ENCODE data around the gene LMO1.

The LMO1 gene

GRCh38 chr11:8242499-8243280 lies 21.0 kb downstream of the LMO1 start:
- no peak for DNase-seq

DNA sequence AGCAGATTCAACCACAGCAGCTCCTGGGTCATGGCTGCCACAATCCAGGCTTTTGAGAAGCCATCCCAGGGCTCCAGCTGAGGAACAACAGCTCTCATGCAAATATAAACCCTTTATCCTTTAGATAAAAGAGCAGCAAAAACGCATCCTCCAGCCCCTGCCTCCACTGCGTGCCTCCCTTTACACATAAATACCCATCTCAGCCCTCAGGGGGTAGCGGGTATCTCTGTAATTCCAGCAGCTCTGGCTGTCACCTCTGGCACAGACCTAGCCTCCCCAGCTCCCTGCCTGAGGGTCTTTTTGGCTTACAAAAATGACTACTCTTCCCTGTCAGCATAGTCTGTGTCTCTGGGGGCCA lies 21.6 kb downstream of the LMO1 start:
- no peak for DNase-seq

DNA sequence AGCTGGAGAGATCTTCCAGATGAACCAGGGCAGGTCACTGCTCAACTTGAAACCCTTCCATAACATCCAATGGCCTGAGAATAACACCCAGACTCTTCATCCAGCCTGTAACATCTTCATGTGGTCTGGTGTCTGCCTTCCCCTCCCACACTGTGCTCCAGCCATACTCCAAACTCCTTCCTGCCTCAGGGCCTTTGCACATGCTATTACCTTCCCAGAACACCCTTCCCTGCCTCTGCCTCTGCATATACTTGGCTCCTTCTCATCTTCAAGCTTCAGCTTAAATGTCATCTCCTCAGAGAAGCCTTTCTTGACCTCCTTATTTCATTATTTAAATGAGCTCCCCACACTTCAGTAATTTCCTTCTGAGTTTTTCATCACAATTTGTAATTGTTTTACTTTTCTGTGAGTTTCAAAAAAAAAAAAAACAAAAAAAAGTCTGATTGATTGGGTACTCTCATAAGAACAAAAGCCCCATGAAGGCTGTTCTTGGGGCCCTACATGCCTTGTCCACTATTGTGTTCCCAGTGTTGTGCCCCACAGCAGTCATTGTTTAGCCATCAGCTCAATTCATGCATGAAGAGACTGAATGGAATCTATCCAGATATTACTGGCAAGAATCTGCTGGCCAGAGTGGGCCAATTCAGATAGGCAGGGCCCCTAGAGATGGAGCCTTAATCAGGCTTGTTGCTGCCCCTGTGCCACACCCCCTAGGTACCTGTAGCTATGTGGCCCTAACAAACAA lies 22.1 kb downstream of the LMO1 start:
- no peak for DNase-seq

DNA sequence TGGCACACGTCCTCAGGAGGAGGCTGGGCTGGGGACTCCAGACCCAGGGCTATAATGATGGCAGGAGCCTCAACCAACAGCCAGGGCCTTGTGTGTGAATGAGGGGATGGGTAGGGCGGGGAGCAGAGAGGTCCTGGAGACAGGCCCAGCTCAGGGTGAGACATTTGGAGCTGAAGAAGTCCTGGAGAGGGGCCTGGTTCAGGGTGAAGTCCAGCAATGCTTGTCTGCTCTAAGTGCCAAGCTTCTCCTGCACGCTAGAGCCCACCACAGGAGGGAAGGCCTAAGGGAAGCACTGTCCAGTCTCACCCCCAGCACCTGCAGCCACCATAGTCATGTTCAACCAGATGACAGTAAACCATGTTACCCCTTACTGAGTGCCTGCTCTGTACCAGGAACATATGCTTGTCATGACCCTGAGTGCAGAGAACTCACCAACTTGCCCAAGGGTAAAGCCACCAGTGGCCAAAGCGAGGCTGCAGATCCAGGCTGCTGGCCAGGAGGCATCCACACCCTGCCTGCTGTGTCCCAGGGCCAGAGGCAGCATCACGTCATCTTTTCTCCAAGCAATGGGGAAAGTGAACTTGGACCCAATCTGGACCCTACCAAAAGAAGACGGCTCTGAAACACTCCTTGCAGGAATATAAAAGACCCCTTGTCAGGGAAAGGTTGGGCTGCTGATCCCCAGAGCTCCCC lies 24.0 kb downstream of the LMO1 start:
- DNase-seq, result no peak

GRCh38 chr11:8239040-8239439 lies 24.6 kb downstream of the LMO1 start:
- DNase-seq, result no peak

GRCh38 chr11:8237453-8237852 lies 26.2 kb downstream of the LMO1 start:
- no peak for DNase-seq

DNA sequence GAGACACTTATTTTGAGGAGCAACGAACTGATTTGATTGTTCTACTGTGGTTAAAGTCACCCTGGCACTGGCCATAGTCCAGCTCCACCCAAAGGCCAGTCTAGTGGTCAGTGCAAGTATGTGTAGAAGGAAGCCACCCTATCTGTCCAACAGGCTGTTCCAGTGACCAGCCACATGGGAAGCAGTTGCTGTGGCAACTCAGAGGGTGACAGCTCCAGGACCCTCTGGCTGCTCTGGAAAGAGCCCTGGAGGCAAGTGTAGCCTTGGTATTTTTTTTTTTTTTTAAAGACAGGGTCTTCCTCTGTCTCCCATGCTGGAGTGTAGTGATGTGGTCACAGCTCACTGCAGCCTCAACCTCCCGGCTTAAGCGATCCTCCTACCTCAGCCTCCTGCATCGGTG lies 27.8 kb downstream of the LMO1 start:
- DNase-seq, result no peak

- DNase-seq, result no peak
Observed at GRCh38 chr11:8234910-8235309, 28.8 kb downstream of the LMO1 start.

DNA sequence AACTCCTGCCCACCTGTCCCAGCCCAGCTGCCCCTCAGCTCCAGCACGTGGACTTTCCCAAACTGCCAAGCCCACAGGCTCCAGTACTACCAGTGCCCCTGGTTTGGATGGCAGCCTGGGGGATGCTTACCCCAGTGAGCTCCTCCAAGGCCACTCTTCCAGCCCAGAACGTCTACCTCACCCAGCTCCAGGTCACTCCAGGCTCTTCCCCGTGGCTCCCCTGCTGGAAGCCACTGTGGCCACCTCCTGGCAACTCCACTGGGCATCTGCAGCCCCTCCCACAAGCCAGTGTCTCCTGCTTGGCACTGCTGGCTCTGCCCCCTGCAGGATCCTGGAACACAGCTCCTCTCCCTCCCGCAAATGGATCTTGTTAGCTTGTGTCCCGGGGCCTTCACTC lies 29.3 kb downstream of the LMO1 start:
- DNase-seq, result no peak

GRCh38 chr11:8233691-8234424 lies 29.8 kb downstream of the LMO1 start:
- no peak for DNase-seq

GRCh38 chr11:8232849-8233606 lies 30.6 kb downstream of the LMO1 start:
- DNase-seq, result no peak

DNA sequence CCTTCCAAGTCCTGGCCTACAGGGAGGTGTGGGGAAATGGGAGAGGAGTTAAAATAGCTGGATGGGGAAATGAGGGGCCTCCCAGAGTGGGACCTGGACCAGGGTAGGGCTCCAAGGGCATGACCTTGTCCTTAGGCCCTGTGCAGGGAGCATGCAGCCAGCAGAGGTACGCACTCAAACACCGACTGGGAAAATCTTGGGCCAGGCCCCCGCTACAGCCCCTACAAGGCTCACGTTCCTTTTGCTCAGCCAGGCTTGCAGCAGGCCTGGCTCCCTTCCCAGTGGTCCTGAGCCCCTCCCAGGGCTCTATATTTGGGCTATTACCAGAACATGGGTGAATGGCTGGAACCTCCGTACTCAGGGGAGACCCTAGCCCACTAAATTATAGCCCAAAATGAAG lies 31.3 kb downstream of the LMO1 start:
- DNase-seq, result no peak

DNA sequence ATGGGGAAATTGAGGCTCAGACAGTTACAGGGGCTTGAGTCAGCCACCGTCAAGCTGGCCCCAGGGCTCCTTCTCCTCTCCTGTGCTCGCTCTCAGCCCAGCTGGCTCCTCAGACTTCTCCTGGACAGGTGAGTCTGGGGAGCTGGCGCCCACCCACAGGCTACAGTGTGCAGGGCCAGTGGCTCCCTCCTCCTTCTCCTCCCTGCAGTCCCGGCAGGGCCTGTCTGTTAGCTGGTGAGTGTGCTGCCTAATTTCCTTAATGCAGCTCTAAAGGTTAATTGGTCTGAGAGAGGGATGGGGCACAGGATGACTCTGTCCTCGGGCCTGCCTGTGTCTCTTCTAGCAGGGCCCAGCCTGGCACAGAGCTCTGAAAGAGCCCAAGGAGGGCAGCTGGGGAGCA lies 31.7 kb downstream of the LMO1 start:
- no peak for DNase-seq

GRCh38 chr11:8230921-8231847 lies 32.5 kb downstream of the LMO1 start:
- no peak for DNase-seq

GRCh38 chr11:8230178-8230859 lies 33.4 kb downstream of the LMO1 start:
- DNase-seq, result no peak

DNA sequence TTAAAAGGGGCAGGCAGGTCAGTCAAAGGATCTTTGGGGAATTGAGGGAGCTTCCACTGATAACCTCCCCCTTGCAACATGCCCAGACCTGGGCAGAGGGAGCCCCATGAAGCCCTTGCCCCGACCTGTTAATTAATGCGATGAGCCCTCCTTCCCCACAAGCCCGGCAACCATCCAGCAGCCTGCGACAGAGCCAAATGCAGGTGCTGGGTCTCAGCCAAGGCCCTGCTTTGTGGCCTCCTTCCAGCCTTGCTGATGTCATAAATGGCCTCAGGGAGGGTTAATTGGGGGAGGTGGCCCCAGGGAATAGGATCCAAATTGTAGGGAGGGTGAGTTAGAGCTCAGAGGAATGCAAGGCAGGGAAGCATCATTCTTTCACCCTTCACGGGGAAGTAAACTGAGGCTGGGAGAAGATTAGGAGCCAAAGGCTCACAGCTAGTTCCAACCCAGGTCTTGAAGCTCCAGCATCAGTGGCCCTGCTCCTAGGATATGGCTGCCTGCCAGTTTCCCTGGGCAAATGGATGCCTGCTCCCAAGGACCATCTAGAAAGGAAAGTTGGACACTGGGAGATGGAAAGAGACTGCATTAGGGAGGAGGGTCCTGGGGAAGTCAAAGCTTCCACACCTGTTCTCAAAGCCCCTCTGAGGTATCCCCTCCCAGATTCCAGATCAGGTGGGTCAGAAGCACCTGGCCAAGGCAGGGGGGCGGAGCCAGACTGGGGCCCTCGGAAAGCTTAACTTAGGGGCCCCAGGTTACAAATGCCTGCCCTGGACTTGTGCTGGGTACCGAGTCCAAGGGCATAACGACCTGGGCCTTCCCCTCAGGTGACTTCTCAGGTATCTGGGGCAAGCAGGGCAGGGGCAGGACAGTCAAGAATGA lies 34.1 kb downstream of the LMO1 start:
- no peak for DNase-seq

GRCh38 chr11:8228231-8228630 lies 35.4 kb downstream of the LMO1 start:
- no peak for DNase-seq

DNA sequence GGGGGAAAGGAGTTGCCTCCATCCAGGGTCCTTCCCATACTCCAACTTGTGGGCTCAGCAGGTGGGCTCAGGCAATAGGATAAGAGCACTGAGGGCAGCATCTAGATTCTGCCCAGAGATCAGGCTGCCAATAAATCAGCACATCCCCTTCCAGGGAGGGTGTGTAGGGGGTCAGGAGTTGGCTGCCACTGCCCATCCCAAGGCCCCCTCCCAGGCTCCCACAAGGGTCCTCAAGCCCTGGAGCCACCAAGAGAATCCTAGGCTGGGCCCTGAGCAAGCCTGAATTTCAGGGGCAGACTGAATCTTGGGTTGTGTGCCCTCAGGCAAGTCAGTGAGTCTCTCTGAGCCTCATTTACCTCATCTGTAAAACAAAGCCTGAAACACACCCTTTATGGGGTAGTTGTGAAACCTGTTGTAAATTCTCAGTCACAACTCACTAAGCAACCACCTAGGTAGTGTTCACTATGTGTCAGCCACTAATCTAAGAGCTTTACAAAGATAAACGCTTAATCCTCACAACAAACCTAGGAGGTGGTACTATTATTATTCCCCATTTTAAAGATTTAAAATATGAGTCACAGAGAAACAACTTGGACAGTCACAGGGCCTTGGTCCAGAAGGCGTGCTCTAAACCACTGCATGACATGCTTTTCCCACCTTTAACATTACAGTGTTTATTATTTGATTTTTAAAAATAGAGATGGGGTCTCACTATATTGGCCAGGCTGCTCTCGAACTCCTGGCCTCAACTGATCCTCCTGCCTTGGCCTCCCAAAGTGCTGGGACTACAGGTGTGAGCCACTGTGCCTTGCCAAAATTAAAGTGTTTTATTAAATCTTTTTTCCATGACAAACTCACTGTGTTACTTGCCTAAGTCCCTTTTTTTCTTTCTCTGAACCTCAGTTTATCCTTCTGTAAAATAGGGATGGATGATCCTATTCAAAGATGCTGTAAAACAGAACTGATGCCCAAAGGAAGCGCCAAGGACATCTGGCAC lies 36.2 kb downstream of the LMO1 start:
- no peak for DNase-seq

Data from activated effector memory CD4-positive, alpha-beta T cell treated with Interleukin-2 at 50 U/mL for 16 hours (primary cell).